Measurements from ENCODE around the gene TTYH3.

TTYH3 gene

GRCh38 chr7:2705371-2706096, 73.7 kb downstream of the TTYH3 start:
- in situ Hi-C loops (cut with MboI; ENCODE audit: low pct_unique_long_range_greater_than_20kb, low sequenced_read_pairs, unreplicated experiment) = no loop called here
- no peak for TF ChIP-seq CTCF (IDR thresholded peaks at IDR 0.05; ENCODE audit: extremely low read depth, insufficient read depth, missing control alignments)
- no peak for DNase-seq (ENCODE audit: low spot score)

- TF ChIP-seq CTCF (IDR thresholded peaks at IDR 0.05; ENCODE audit: extremely low read depth, insufficient read depth, missing control alignments) = no peak
- DNase-seq (ENCODE audit: low spot score) = no peak
- in situ Hi-C loops (cut with MboI; ENCODE audit: low pct_unique_long_range_greater_than_20kb, low sequenced_read_pairs, unreplicated experiment) = no loop called here
Measured at GRCh38 chr7:2706685-2707126, 74.9 kb downstream of the TTYH3 start.

GRCh38 chr7:2707481-2707880, 75.7 kb downstream of the TTYH3 start:
- no peak for TF ChIP-seq CTCF (IDR thresholded peaks at IDR 0.05; ENCODE audit: extremely low read depth, insufficient read depth, missing control alignments)
- DNase-seq (ENCODE audit: low spot score) = no peak
- in situ Hi-C loops (cut with MboI; ENCODE audit: low pct_unique_long_range_greater_than_20kb, low sequenced_read_pairs, unreplicated experiment) = no loop called here

GRCh38 chr7:2708041-2708440, 76.3 kb downstream of the TTYH3 start:
- DNase-seq (ENCODE audit: low spot score) = no peak
- in situ Hi-C loops (cut with MboI; ENCODE audit: low pct_unique_long_range_greater_than_20kb, low sequenced_read_pairs, unreplicated experiment) = no loop called here
- TF ChIP-seq CTCF (IDR thresholded peaks at IDR 0.05; ENCODE audit: extremely low read depth, insufficient read depth, missing control alignments) = no peak

- TF ChIP-seq CTCF (IDR thresholded peaks at IDR 0.05; ENCODE audit: extremely low read depth, insufficient read depth, missing control alignments) = no peak
- in situ Hi-C loops (cut with MboI; ENCODE audit: low pct_unique_long_range_greater_than_20kb, low sequenced_read_pairs, unreplicated experiment) = no loop called here
- no peak for DNase-seq (ENCODE audit: low spot score)
Measured at GRCh38 chr7:2708547-2709310, 76.9 kb downstream of the TTYH3 start.

- peak; percentile 87 for DNase-seq (ENCODE audit: low spot score)
- TF ChIP-seq CTCF (IDR thresholded peaks at IDR 0.05; ENCODE audit: extremely low read depth, insufficient read depth, missing control alignments) = peak; percentile 99
- in situ Hi-C loops (cut with MboI; ENCODE audit: low pct_unique_long_range_greater_than_20kb, low sequenced_read_pairs, unreplicated experiment) = no loop called here
Measured at GRCh38 chr7:2709553-2710285, 77.9 kb downstream of the TTYH3 start.
